ENCODE results near the gene GDF3.

DNA sequence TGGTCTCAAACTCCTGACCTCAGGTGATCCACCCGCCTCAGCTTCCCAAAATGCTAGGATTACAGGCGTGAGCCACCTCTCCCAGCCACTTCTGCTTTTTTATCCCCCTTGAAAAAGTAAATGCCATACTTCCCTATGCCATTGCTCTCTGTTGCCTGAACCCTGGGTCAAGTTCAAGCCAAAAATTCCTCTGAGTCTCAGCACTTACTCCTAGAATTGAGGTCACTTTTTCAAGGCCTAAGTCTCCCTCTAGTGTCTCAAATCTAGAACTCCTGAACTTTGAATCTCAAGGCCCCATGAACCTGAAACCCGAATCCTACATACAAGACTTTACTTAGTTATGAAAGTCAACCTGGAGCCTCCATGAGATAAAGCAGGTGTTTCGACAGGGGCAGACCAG lies 28.4 kb downstream of the GDF3 start:
- TF ChIP-seq, protein P1, sequence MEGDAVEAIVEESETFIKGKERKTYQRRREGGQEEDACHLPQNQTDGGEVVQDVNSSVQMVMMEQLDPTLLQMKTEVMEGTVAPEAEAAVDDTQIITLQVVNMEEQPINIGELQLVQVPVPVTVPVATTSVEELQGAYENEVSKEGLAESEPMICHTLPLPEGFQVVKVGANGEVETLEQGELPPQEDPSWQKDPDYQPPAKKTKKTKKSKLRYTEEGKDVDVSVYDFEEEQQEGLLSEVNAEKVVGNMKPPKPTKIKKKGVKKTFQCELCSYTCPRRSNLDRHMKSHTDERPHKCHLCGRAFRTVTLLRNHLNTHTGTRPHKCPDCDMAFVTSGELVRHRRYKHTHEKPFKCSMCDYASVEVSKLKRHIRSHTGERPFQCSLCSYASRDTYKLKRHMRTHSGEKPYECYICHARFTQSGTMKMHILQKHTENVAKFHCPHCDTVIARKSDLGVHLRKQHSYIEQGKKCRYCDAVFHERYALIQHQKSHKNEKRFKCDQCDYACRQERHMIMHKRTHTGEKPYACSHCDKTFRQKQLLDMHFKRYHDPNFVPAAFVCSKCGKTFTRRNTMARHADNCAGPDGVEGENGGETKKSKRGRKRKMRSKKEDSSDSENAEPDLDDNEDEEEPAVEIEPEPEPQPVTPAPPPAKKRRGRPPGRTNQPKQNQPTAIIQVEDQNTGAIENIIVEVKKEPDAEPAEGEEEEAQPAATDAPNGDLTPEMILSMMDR (conservative IDR thresholded peaks at IDR 0.05; ENCODE audit: low read length): peak; percentile 63
- TF ChIP-seq EZH2phosphoT487 (IDR thresholded peaks at IDR 0.05; ENCODE audit: borderline replicate concordance): no peak
